NCI-H2227 (cell line): ENCODE results near the gene TCERG1L.
"Not testable (repeated sequence)": the region's sequence is repeated elsewhere in the genome, so short reads cannot be mapped to it uniquely, and the experiment has no call there.

Experiments
- DNase-seq: peaks from one replicate; lab custom pipeline; 2025; ENCODE audit not compliant: unreplicated experiment; lab: John Stamatoyannopoulos, UW

TCERG1L gene

DNA sequence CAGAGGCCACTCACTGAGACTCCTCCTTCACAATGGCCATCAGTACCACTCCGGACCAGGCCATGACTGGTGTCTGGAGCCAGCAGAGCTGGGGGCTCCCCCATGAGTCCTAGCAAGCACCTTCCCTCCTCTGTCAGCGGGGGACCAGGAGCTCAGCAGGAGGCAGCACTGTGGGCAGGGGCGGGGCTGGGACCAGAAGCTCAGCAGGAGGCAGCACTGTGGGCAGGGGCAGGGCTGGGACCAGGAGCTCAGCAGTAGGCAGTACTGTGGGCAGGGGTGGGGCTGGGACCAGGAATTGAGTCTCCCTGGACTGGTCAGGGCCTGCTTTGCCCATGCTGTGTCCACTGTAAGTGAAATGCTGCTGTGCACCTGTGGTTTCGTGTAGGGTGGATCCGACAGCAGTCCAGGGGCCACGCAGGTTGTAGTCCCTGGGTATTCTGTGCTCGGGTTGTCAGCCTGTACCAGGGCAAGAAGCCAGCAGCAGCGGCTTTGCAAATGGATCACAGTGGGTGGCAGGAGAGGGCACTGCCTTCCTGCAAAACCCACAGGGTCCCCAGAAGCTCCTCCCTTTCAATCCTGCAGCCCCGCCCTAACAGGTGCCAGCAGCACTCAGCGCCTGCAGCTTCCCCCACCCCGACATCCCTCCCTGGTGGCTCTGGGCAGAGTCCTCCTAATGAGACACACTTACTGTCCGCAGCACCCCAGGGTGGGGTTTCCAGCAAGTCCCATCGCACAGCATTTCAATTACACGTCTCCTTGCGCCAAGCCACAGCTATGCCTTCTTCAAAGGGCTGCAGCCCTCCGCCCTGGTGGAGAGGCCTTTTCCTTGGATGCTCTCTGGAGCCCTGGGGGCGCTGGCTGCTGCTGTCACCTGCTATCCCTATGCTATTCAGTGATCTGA, 220.5 kb downstream of the TCERG1L start:
- no peak for DNase-seq

DNA sequence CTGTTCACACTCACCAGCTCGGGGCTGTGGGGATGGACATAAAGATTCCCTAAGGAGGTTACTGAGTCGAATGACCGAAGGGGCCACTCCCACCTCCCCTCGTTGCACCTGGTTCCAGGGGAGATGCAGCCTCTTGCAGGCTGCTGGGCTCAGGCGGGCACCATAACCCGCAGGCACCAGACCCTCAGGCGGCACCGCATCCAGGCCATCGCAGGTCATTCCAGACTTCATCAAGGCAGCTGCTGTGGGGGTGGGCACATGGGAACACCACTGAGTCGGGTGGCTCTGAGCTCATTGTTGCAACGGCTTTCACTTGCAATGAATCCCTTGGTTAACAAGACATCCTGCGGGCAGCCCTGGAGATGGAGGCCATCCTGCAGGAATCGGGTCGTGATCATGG, 221.7 kb downstream of the TCERG1L start:
- DNase-seq = no peak

DNA sequence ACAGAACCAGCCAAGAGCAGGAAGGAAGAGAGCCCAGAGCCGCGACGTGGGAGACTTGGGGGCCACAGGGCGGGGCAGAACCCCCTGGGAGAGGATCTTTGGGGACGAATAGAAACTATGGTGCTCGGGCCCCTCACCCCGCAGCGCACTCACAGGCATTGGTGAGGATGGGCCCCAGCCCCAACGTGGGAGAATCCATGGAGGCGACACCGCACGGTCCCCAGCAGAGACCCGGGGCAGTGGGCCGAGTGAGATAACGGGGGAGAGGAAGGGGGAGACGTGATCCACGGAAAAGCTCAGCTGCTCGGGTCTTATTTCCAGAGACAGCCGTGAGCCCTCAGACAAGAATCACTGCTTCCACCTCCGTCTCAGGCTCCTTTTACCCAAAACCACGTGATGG, 222.4 kb downstream of the TCERG1L start:
- no peak for DNase-seq

DNA sequence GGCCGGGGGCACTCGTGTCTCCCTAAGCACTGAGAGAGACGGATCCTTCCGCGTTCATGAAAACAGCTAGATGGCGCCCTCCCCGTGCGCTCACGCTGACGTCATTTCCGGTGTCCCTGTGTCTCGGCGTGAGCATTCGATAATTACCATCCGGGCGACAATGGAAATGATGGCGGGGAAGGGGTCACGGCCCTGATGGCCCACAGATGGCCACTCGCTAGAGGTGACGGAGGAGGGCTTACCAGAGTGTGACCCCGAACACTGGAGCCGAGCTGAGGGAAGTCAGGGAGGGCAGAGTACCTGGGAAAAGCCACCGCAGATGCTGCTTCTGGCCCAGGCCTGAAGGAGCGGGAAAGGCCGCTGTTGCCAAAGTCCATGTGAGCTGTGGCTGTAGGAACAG, 222.9 kb downstream of the TCERG1L start:
- no peak for DNase-seq

- DNase-seq = no peak
These were observed 223.9 kb downstream of the TCERG1L start for GRCh38 chr10:131087464-131088215.

DNA sequence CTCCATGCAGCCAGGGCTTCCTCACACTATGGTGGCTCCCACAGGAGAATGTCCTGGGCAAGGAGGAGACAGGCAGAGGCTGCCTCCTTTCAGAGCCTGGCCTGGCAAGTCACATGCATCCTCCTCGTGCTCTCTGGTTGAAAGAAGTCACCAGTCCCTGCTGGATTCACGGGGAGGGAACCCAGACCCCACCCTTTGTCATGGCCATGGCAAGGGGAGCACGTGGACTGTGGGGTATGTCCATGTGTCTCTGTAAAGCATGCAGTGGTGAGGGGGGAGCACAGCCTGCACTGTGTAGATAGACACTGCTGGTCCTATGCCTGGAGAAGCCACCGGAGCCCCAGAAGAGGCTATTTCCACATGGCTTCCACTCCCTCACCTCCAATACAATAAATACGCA, 225.0 kb downstream of the TCERG1L start:
- DNase-seq = no peak

DNA sequence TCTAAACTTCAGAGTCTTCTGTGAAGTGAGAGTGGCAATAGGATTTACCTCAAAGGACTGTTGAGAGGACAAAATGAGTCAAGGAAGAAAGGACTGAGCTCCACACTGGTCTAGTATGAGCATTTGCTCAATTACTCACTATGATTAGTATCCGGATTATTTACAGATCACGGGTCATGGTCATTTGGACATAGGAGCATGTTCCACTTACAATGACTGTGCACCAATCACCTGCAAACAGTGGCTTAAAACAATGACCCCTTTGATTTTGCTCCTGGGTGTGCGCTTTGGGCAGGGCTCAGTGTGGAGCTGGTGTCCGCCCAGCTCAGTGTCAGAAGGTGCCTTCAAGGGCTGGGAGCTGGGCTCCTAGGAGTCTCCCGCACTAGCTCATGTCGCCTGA, 225.4 kb downstream of the TCERG1L start:
- DNase-seq = no peak

DNA sequence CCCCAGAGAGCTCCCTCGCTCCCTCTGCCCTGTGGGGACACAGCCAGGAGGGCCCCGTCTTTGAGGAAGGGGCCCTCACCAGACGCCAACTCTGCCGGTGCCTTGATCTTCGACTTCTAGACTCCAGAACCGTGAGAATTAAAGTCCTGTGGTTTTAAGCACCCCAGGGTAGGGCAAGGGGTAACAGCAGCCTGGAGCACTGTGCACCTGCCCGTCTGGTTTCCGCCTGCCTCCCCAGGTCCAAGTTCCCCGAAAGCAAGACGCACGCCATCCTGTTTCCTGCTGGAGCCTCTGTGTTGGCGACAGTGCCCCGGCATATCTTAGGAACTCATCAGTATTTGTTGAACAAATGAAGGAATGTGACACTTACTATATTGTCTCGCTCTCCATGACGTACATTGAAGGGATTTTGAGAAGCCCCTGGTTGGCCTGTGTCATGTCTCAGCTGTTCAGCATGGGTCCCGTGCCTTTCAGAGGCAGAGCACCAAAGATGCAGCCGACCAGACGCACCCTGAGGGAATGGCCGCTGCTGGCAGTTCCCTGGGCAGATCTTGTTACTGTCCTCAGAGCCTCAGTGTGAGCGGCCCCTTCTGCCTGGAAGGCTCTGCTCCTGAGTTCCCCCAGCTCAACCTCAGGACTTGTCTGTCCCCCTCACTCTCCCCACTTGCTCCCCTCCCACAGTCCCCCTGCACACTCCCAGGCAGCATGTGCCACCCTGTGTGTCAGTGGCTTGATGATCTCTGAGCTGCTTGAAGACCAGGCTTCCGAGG, 226.2 kb downstream of the TCERG1L start:
- no peak for DNase-seq

- DNase-seq = no peak
These were observed 226.8 kb downstream of the TCERG1L start for GRCh38 chr10:131084791-131085090.

DNA sequence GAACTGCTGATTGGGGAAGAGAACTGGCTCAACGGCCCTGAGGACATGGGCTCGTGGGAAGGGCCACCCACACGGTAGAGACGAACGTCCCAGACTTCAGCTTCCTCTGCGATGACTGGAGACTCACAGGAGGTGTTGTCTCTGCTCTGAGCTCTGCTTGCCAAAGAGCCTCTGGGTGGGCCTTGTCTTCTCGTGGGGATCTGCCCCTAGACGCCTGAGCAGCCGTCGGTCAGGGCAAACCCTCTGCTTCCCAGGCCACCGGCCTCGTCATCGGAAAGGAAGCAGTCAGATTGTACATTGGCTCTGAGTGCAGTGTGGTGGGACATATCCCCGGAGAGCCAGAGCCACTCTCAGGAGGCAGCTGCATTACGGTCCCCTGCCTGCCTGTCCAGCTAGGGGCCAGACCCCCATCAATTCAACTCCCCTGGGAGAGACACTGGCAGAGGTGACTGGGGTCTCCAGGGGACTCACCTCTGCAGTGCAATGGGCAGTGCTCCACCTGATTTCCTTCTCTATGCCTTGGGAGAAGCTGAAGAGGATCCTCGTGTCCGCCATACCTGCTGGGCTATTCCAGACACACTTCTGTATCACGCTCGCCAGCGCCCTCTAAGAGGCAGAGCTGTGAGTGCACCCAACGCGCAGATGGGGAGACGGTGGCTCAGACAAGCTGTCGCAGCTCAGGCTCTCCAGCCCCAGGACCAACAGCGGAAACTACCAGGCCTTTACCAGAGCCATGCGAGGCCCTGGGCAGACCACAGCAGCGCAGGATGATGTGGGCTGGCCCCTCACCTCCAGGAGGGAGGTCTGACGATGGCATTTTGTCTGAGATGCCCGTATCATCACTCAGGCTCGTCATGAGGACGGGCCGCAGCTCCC, 227.4 kb downstream of the TCERG1L start:
- DNase-seq = no peak

GRCh38 chr10:131082991-131083481, 228.5 kb downstream of the TCERG1L start:
- DNase-seq = no peak

GRCh38 chr10:131082201-131082850, 229.2 kb downstream of the TCERG1L start:
- no peak for DNase-seq

- no peak for DNase-seq
These were observed 229.7 kb downstream of the TCERG1L start for GRCh38 chr10:131081786-131082185.

DNA sequence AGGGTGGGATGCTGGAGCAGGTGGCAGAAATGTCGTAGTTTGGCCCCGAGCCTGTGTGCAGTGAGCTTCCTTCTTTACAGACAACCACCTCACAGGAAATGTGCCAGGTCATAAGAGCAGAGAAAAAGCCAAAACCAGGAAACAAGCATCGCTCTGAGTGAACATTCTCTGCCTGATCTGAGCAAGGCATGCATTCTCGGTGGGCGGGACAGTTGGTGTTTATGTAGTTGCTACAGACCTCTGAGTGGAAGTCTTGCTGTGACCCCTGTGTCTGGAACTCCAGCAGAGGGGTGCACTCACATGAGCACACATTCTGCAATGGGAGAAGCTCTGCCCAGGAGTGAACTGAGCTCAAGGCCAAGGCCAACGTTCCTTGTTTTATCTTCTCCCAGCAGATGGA, 230.1 kb downstream of the TCERG1L start:
- DNase-seq = no peak

DNA sequence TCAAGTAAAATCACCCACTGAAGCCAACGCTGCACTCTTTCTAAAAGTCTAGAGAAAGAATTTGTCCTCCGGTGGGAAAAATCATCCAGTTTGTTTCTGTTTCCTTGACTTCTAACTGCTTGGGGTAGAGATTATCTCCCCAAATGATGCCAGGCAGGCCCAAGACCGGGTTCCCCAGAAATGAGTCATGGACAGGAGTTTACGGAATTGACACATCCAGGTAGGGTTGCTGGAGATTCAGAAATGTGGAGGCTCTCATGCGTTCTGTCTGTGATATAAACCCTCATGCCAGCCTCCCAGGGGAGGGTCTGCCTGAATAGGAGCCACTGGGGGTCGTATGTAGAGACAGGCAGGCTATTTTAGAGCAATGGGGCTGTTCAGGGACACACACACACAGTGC, 230.9 kb downstream of the TCERG1L start:
- DNase-seq = no peak

GRCh38 chr10:131079314-131079713, 232.2 kb downstream of the TCERG1L start:
- DNase-seq = no peak

DNA sequence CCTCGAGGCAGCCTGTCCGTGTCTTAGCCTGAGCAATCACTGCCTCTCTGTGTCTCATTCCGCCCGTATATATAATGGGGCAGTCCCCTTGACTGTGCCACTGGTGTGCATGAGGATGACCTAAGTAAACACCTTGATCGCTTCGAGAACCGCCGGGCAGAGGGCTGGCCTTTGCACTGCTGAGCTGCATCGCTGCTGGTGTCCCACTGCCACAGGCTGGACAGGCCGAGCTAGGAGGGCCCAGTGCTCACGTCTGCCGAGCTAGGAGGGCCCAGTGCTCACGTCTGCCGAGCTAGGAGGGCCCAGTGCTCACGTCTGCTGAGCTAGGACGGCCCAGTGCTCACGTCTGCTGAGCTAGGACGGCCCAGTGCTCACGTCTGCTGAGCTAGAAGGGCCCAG, 232.6 kb downstream of the TCERG1L start:
- DNase-seq = not testable (repeated sequence)

DNA sequence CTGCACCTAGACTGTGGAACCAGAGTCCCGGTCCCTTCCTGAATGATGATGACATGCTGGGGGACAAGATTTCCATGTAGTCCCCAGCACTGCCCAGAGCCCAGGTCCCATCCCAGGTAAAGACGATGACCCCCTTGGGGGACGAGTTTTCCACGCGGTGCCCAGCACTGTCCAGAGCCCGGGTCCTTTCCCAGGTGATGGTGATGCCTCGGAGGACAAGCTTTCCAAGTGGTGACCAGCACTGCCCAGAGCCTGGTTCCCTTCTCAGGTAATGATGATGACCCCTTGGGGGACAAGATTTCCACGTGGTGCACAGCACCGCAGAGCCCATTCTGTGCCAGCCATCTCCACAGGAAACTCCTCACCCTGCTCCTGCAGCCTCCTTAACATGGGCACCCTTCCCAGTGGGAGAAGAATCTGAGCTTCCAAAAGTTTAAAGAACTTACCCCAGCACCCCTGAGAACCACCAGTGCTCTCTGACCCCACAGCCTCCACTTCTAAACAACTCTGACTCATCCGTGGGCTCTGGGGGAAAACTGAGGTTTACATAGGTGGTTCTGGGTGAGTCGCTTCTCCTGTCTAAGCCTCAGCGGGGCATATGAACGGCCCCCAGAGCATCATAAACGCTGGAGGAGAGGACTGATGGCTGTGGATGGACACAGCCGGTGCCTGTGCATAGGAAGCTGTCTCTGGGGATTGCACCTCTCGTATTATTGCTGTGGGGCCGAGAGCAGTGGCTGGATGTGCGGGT, 233.2 kb downstream of the TCERG1L start:
- DNase-seq = no peak

DNA sequence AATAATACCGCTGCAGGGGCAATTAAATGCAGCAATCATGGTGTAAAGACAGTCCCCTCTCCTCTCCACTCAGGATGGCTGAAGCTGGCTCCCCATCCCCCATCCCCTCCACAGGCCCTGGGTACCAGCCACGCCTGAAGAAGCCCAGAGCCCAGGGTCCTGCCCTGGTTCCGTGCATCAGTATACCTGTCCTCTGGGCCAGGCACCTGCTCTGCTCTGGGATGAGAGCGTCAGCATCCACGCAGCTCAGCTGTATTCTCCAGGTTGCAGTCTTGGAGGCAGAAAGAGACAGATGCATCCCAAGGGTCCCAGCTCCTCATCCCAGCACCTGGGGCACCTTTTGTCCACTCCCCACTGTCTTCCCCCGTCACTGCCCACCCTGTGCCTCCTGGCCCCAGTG, 233.8 kb downstream of the TCERG1L start:
- no peak for DNase-seq
